K562 (cell line): ENCODE measurements around the gene BAHD1. TPM values are rescaled to one million over a fixed set of nuclear protein-coding genes. Genes with fewer than 3 reads are reported as not detected.
A peak's percentile ranks its signal among the peaks of the same experiment; 100 is the strongest.

Source experiments
- ATAC-seq: fragments of 200-7000 bp; cut with Tn5 transposase; 3 replicates; pipeline ENCODE4 v1.9.1; 2020; ENCODE audit warnings: moderate library complexity
- BruUV-seq: library from RNA; stranded (reverse); fragments of 400-500 nt; replicated peaks from 2 replicates; lab custom pipeline; 2021; lab: Mats Ljungman, UMichigan
- CTCF ChIA-PET: fragments of 300-600 bp; formaldehyde crosslinking; extraction: SDS; loops from one replicate; lab custom pipeline; 2021; ENCODE audit warnings: low intra/inter-chr PET ratio; lab: Yijun Ruan, JAX
- POLR2A ChIA-PET: fragments of 300-600, 350-650 bp; sonication (Branson Sonifier 250); formaldehyde crosslinking; extraction: SDS; loops from one replicate; lab custom pipeline; 2021; ENCODE audit warnings: antibody characterized with exemption, inconsistent platforms; lab: Yijun Ruan, JAX
- DNase-seq, 4 experiments: peaks; one replicate each; pipeline versions ENCODE4 v3.0.0 to v3.0.0-alpha.2; 2011 to 2018; ENCODE audit warnings: low spot score in 3 of 4, mixed read lengths in 3 of 4; ENCODE audit errors: extremely low read depth in 1 of 4
- FAIRE-seq: peaks from 2 replicates; lab custom pipeline; 2011; peaks lifted over from hg19 to GRCh38; lab: Jason Lieb, UNC
- H2AFZ ChIP-seq: 2 replicates; pipeline ENCODE4 v1.6.0; 2011; ENCODE audit warnings: low read depth, low read length, control low read depth, inconsistent platforms
- H3K27ac ChIP-seq: fragments of 200-600 bp; 3 replicates; pipeline ENCODE4 v1.8.0; 2011; ENCODE audit warnings: low read depth, mild to moderate bottlenecking, control low read depth, inconsistent platforms, low read length, moderate library complexity, mixed read lengths; ENCODE audit errors: extremely low read depth
- H3K27me3 ChIP-seq, 2 experiments: fragments of 300-600 bp in 1 of 2; 2 replicates in 1 of 2; 3 replicates in 1 of 2; pipeline versions ENCODE4 v1.6.0 to v1.8.0; 2011; ENCODE audit warnings: inconsistent platforms in 2 of 2, low read length in 2 of 2, mild to moderate bottlenecking in 1 of 2, mixed read lengths in 1 of 2, moderate library complexity in 1 of 2; ENCODE audit not compliant: control insufficient read depth in 2 of 2, insufficient read depth in 2 of 2
- H3K36me3 ChIP-seq: fragments of 300-600 bp; 3 replicates; pipeline ENCODE4 v1.8.0; 2011; ENCODE audit warnings: mild to moderate bottlenecking, low read length, inconsistent platforms; ENCODE audit not compliant: control insufficient read depth, insufficient read depth
- H3K4me1 ChIP-seq, 2 experiments: fragments of 200-600 bp in 1 of 2; replicated peaks in 1 of 2; 2 replicates in 1 of 2; 3 replicates in 1 of 2; pipeline versions ENCODE4 v1.5.1 to v1.8.0; 2011; ENCODE audit warnings: inconsistent platforms in 2 of 2, low read length in 2 of 2, mild to moderate bottlenecking in 1 of 2, mixed read lengths in 1 of 2, moderate library complexity in 1 of 2; ENCODE audit not compliant: control insufficient read depth in 2 of 2, insufficient read depth in 2 of 2
- H3K4me2 ChIP-seq: 2 replicates; pipeline ENCODE4 v1.6.1; 2011; ENCODE audit warnings: low read length, control low read depth, inconsistent platforms, mixed read lengths; ENCODE audit not compliant: insufficient read depth
- H3K4me3 ChIP-seq: fragments of 200-600 bp; sonication (generic), shearing (Covaris generic); 2 replicates; pipeline ENCODE4 v1.5.1; 2016; ENCODE audit warnings: control low read depth, inconsistent platforms
- H3K79me2 ChIP-seq: fragments of 200-600 bp; 3 replicates; pipeline ENCODE4 v1.8.0; 2011; ENCODE audit warnings: low read length, inconsistent platforms; ENCODE audit not compliant: control insufficient read depth, insufficient read depth
- H3K9ac ChIP-seq, 2 experiments: 2 replicates each; pipeline versions ENCODE4 v1.6.0 to v1.6.1; 2011; ENCODE audit warnings: low read depth in 2 of 2, low read length in 2 of 2, control low read depth in 1 of 2, inconsistent platforms in 1 of 2, mild to moderate bottlenecking in 1 of 2, mixed read lengths in 1 of 2; ENCODE audit not compliant: insufficient read depth in 1 of 2
- H3K9me1 ChIP-seq: one replicate; pipeline ENCODE4 v1.6.0; 2011; ENCODE audit warnings: inconsistent platforms, mild to moderate bottlenecking, low read length, moderate library complexity; ENCODE audit not compliant: control insufficient read depth, insufficient read depth
- H3K9me3 ChIP-seq: replicated peaks from 2 replicates; pipeline ENCODE4 v1.5.1; 2011; ENCODE audit warnings: low read depth, low read length, inconsistent platforms; ENCODE audit not compliant: control insufficient read depth, insufficient read depth
- H4K20me1 ChIP-seq: replicated peaks from 2 replicates; pipeline ENCODE4 v1.6.1; 2011; ENCODE audit warnings: low read length, inconsistent platforms, mixed read lengths; ENCODE audit not compliant: control insufficient read depth, insufficient read depth
- IRF1 ChIP-seq: sonication (generic); formaldehyde crosslinking; IDR thresholded peaks from 2 replicates; pipeline ENCODE4 v1.8.0; 2022; ENCODE audit warnings: missing genetic modification reagents, mild to moderate bottlenecking, borderline replicate concordance
- POLR2G ChIP-seq: fragments of 200-400 bp; formaldehyde crosslinking; IDR thresholded peaks from 2 replicates; pipeline ENCODE4 v1.6.1; 2017; ENCODE audit warnings: low read depth, mild to moderate bottlenecking, antibody characterized with exemption, low read length, moderate library complexity
- WGBS: fragments of 100-300 bp; shearing (Covaris generic); methylation state at CpG from one replicate; pipeline ENCODE4 v1.1.6; 2016; ENCODE audit warnings: low coverage, mixed read lengths; ENCODE audit not compliant: insufficient coverage; ENCODE audit errors: missing lambda C conversion rate; 5-methylcytosine and 5-hydroxymethylcytosine counted together
- in situ Hi-C: fragments of 300-500 bp; cut with MboI; formaldehyde crosslinking; loops from 4 replicates; pipeline ENCODE4 v1.15.0; 2018; ENCODE audit warnings: inconsistent platforms, mixed read lengths
- intact Hi-C: fragments of 100-400 bp; cut with micrococcal nuclease; formaldehyde crosslinking; loops from 2 replicates; pipeline ENCODE4 v1.14.2; 2022
- polyA plus RNA-seq, 8 experiments: library from polyadenylated mRNA; depleted of rRNA in 4 of 8; stranded (reverse) in 5 of 8; unstranded in 3 of 8; fragments of >200 nt; fragmentation: Nextera tagmentation in 2 of 8; fragmentation: Illumina TruSeq in 1 of 8; extraction: Ambion mirVana in 2 of 8; extraction: Trizol in 1 of 8; gene quantifications; 2 replicates each; pipeline versions ENCODE4 v1.2.1 to v1.2.3, GENCODE V29; 2011 to 2014; ENCODE audit warnings: inconsistent platforms in 1 of 8, missing spikeins in 1 of 8
- total RNA-seq, 7 experiments: library from RNA; depleted of rRNA in 6 of 7; stranded (reverse); fragments of >200 nt in 6 of 7; fragmentation: Illumina TruSeq in 2 of 7; extraction: Trizol in 2 of 7; gene quantifications; 2 replicates each; pipeline versions ENCODE4 v1.2.1 to v1.2.3, GENCODE V29; 2011 to 2021; ENCODE audit warnings: low replicate concordance in 1 of 7

The BAHD1 gene
- total and polyA plus RNA-seq, 9 of the 15 experiments (the other 6 are each of a cell fraction or from before 2014, with no cell fraction given): 0.55 to 38.5 (median 11.5) TPM

- 91% methylated on average over 9 of the region's 10 CpGs for WGBS
- H3K4me3 ChIP-seq: no peak overlapping the region
- FAIRE-seq (no peak), DNase-seq (no peak), ATAC-seq (no peak)
- no peaks in the 10 kb centered on the region for H3K27me3 ChIP-seq
- no peaks in the 10 kb centered on the region; the same call in 1 of the 2 replicates for H4K20me1 ChIP-seq
- H3K9ac ChIP-seq: peak overlapping the region in 1 of 2 experiments; percentile 79; a peak in 2 of 4 replicates
- peaks cover 68% of the 10 kb centered on the region for H3K36me3 ChIP-seq
- in situ Hi-C loops: no loop called here
- intact Hi-C loops: no loop called here
- no TSS peak for BruUV-seq
- TF ChIP-seq POLR2G (0 out of 2 replicates have a peak, but pooled peaks have one; percentile 18), IRF1 (CRISPR knock-in tag) (no peak)
- no peaks in the 10 kb centered on the region for H3K79me2 ChIP-seq
- peaks cover 30 to 37% of the 10 kb centered on the region in 2 experiments for H3K4me1 ChIP-seq
- H3K9me3 ChIP-seq: no peaks in the 10 kb centered on the region
- POLR2A ChIA-PET: interaction anchor here (0.7 to 1.0 kb wide), 2 partner anchors 10 to 14 kb away, joined by 3 read pairs; no protein-coding TSS in a partner anchor
- CTCF ChIA-PET: interaction anchor here (0.6 kb wide), 1 partner anchor 53 kb away, joined by 3 read pairs; no protein-coding TSS in a partner anchor
- H2AFZ ChIP-seq: no peak overlapping the region
- no peak overlapping the region; the same call in 2 of the 3 replicates for H3K27ac ChIP-seq
- H3K9me1 ChIP-seq: no peaks in the 10 kb centered on the region
- no peak overlapping the region for H3K4me2 ChIP-seq
These were observed 25.2 kb downstream of the BAHD1 start for GRCh38 chr15:40465939-40466338.
